ENCODE data around the gene AIM2. TPM values are rescaled to one million over a fixed set of nuclear protein-coding genes. Genes with fewer than 3 reads are reported as not detected.
"Not testable (repeated sequence)": the region's sequence is repeated elsewhere in the genome, so short reads cannot be mapped to it uniquely, and the experiment has no call there.

Gene AIM2
- polyA plus RNA-seq, 3 donors, result 6.1 to 9.8 (median 9.0) TPM

GRCh38 chr1:159030877-159031447, 45.6 kb downstream of the AIM2 start:
- no peak for TF ChIP-seq CTCF (IDR thresholded peaks at IDR 0.05)
- Mint-ChIP-seq H3K4me1 (peaks cover 29% of the 10 kb centered on the region), H3K9me3 (no peaks in the 10 kb centered on the region), H3K27ac (peak overlapping the region in 4 of 7 donors; percentile 32 to 74 (median 48)), H3K4me3 (no peak overlapping the region), H3K36me3 (peaks cover 91 to 98% of the 10 kb centered on the region in 2 donors), H3K27me3 (ENCODE audit: low read depth in 3 of 3) (peaks cover 0 to 2% (median 0%) of the 10 kb centered on the region in 3 donors)
- Histone ChIP-seq H4K20me1 (ENCODE audit: insufficient read depth, low read length) (peaks cover 100% of the 10 kb centered on the region), H2AFZ (ENCODE audit: insufficient read depth, low read depth, low read length, poor library complexity, severe bottlenecking) (no peak overlapping the region), H3K9me3 (replicated peaks in 1 of 2; ENCODE audit: control insufficient read depth in 1 of 2, insufficient read depth in 1 of 2, low read length in 2 of 2) (no peaks in the 10 kb centered on the region), H3K4me1 (ENCODE audit: control insufficient read depth in 1 of 2, insufficient read depth in 2 of 2, low read length in 2 of 2) (no peaks in the 10 kb centered on the region), H3K4me2 (replicated peaks; ENCODE audit: extremely low read depth, low read length, poor library complexity, severe bottlenecking) (no peak overlapping the region), H3K79me2 (ENCODE audit: insufficient read depth, low read length) (peaks cover 81% of the 10 kb centered on the region), H3K27ac (ENCODE audit: low read depth in 1 of 2, low read length in 2 of 2) (no peak overlapping the region), H3K4me3 (replicated peaks in 1 of 3; ENCODE audit: low read depth in 2 of 3, low read length in 3 of 3) (no peak overlapping the region), H3K36me3 (replicated peaks in 1 of 2; ENCODE audit: control insufficient read depth in 1 of 2, insufficient read depth in 2 of 2, low read length in 2 of 2) (peaks cover 78 to 98% of the 10 kb centered on the region in 2 donors), H3K27me3 (ENCODE audit: control insufficient read depth in 2 of 2, insufficient read depth in 2 of 2, low read length in 2 of 2) (no peaks in the 10 kb centered on the region), H3K9ac (ENCODE audit: insufficient read depth, low read length, poor library complexity, severe bottlenecking) (no peak overlapping the region)
- intact Hi-C loops (cut with micrococcal nuclease), result no loop called here
- 88% methylated on average over 2 of the region's 3 CpGs for WGBS (ENCODE audit: insufficient coverage)
- no peak for DNase-seq

- Mint-ChIP-seq H3K4me1 (peaks cover 34% of the 10 kb centered on the region), H3K36me3 (peaks cover 90 to 98% of the 10 kb centered on the region in 2 donors), H3K9me3 (no peaks in the 10 kb centered on the region), H3K27ac (peak overlapping the region in 4 of 7 donors; percentile 32 to 78 (median 61)), H3K27me3 (ENCODE audit: low read depth in 3 of 3) (no peaks in the 10 kb centered on the region), H3K4me3 (no peak overlapping the region)
- Histone ChIP-seq H2AFZ (ENCODE audit: insufficient read depth, low read depth, low read length, poor library complexity, severe bottlenecking) (no peak overlapping the region), H3K9me3 (replicated peaks in 1 of 2; ENCODE audit: control insufficient read depth in 1 of 2, insufficient read depth in 1 of 2, low read length in 2 of 2) (no peaks in the 10 kb centered on the region), H3K4me3 (replicated peaks in 1 of 3; ENCODE audit: low read depth in 2 of 3, low read length in 3 of 3) (no peak overlapping the region), H3K36me3 (replicated peaks in 1 of 2; ENCODE audit: control insufficient read depth in 1 of 2, insufficient read depth in 2 of 2, low read length in 2 of 2) (peaks cover 76 to 98% of the 10 kb centered on the region in 2 donors), H3K27me3 (ENCODE audit: control insufficient read depth in 2 of 2, insufficient read depth in 2 of 2, low read length in 2 of 2) (no peaks in the 10 kb centered on the region), H3K4me2 (replicated peaks; ENCODE audit: extremely low read depth, low read length, poor library complexity, severe bottlenecking) (no peak overlapping the region), H3K4me1 (ENCODE audit: control insufficient read depth in 1 of 2, insufficient read depth in 2 of 2, low read length in 2 of 2) (no peaks in the 10 kb centered on the region), H3K79me2 (ENCODE audit: insufficient read depth, low read length) (peaks cover 81% of the 10 kb centered on the region), H3K27ac (ENCODE audit: low read depth in 1 of 2, low read length in 2 of 2) (no peak overlapping the region), H4K20me1 (ENCODE audit: insufficient read depth, low read length) (peaks cover 100% of the 10 kb centered on the region), H3K9ac (ENCODE audit: insufficient read depth, low read length, poor library complexity, severe bottlenecking) (no peak overlapping the region)
- WGBS (ENCODE audit: insufficient coverage), result 100% methylated on average over 1 of the region's 1 CpG
- DNase-seq, result no peak
- no peak for TF ChIP-seq CTCF (IDR thresholded peaks at IDR 0.05)
- intact Hi-C loops (cut with micrococcal nuclease), result no loop called here
Observed at GRCh38 chr1:159030311-159030710, 46.3 kb downstream of the AIM2 start.

- H3K4me3 ChIP-seq (replicated peaks in 1 of 3; ENCODE audit: low read depth in 2 of 3, low read length in 3 of 3); H3K9me3 ChIP-seq (replicated peaks in 1 of 2; ENCODE audit: control insufficient read depth in 1 of 2, insufficient read depth in 1 of 2, low read length in 2 of 2); H3K4me2 ChIP-seq (replicated peaks; ENCODE audit: extremely low read depth, low read length, poor library complexity, severe bottlenecking); H3K4me1 ChIP-seq (ENCODE audit: control insufficient read depth in 1 of 2, insufficient read depth in 2 of 2, low read length in 2 of 2); H3K4me3 Mint-ChIP-seq; H2AFZ ChIP-seq (ENCODE audit: insufficient read depth, low read depth, low read length, poor library complexity, severe bottlenecking); H3K9ac ChIP-seq (ENCODE audit: insufficient read depth, low read length, poor library complexity, severe bottlenecking); H3K27me3 Mint-ChIP-seq (ENCODE audit: low read depth in 3 of 3); DNase-seq; intact Hi-C loops (cut with micrococcal nuclease); H3K9me3 Mint-ChIP-seq; H3K27me3 ChIP-seq (ENCODE audit: control insufficient read depth in 2 of 2, insufficient read depth in 2 of 2, low read length in 2 of 2): not testable (repeated sequence)
- Mint-ChIP-seq H3K36me3 (peaks cover 84 to 96% of the 10 kb centered on the region in 2 donors), H3K27ac (peak overlapping the region in 1 of 7 donors; percentile 1), H3K4me1 (peaks cover 47% of the 10 kb centered on the region)
- H4K20me1 ChIP-seq (ENCODE audit: insufficient read depth, low read length), result peaks cover 100% of the 10 kb centered on the region
- no CpG with 5 or more reads among the region's 2 CpGs for WGBS (ENCODE audit: insufficient coverage)
- peaks cover 96% of the 10 kb centered on the region for H3K79me2 ChIP-seq (ENCODE audit: insufficient read depth, low read length)
- H3K27ac ChIP-seq (ENCODE audit: low read depth in 1 of 2, low read length in 2 of 2), result peak overlapping the region in 1 of 2 donors; percentile 44
- peaks cover 62 to 91% of the 10 kb centered on the region in 2 donors for H3K36me3 ChIP-seq (replicated peaks in 1 of 2; ENCODE audit: control insufficient read depth in 1 of 2, insufficient read depth in 2 of 2, low read length in 2 of 2)
Observed at GRCh38 chr1:159026841-159027240, 49.7 kb downstream of the AIM2 start.

Measured in CD14-positive monocyte (primary cell).